Parathyroid adenoma (tissue), 2 donors: ENCODE results near the gene OSTF1.

Experiments used
- H2AFZ ChIP-seq: fragments of 300-600 bp; sonication (generic); one replicate; pipeline ENCODE4 v1.7.0; 2017; ENCODE audit warnings: antibody characterized with exemption, mild to moderate bottlenecking
- H3K27ac ChIP-seq: fragments of 300-600 bp; sonication (generic); one replicate; pipeline ENCODE4 v1.7.0; 2017
- H3K27me3 ChIP-seq: fragments of 300-600 bp; sonication (generic); one replicate; pipeline ENCODE4 v1.7.0; 2017; ENCODE audit warnings: low read length; ENCODE audit not compliant: control insufficient read depth, insufficient read depth
- H3K36me3 ChIP-seq: fragments of 300-600 bp; sonication (generic); one replicate; pipeline ENCODE4 v1.7.0; 2017; ENCODE audit warnings: low read length; ENCODE audit not compliant: control insufficient read depth, insufficient read depth
- H3K4me1 ChIP-seq: fragments of 300-600 bp; sonication (generic); one replicate; pipeline ENCODE4 v1.7.0; 2017; ENCODE audit warnings: control low read depth
- H3K4me2 ChIP-seq: fragments of 300-600 bp; sonication (generic); one replicate; pipeline ENCODE4 v1.7.0; 2017; ENCODE audit warnings: low read length
- H3K4me3 ChIP-seq: fragments of 300-600 bp; sonication (generic); one replicate; pipeline ENCODE4 v1.7.0; 2017; ENCODE audit warnings: low read depth, low read length
- H3K79me2 ChIP-seq: fragments of 300-600 bp; sonication (generic); one replicate; pipeline ENCODE4 v1.7.0; 2017; ENCODE audit warnings: control low read depth
- H3K9ac ChIP-seq: fragments of 300-600 bp; sonication (generic); one replicate; pipeline ENCODE4 v1.7.0; 2017; ENCODE audit warnings: mild to moderate bottlenecking
- H3K9me3 ChIP-seq: fragments of 300-600 bp; sonication (generic); one replicate; pipeline ENCODE4 v1.7.0; 2017; ENCODE audit warnings: low read length; ENCODE audit not compliant: control insufficient read depth
- CTCF ChIP-seq: fragments of 300-600 bp; sonication (generic); IDR thresholded peaks from one replicate; pipeline ENCODE4 v1.7.0; 2017; ENCODE audit warnings: antibody characterized with exemption, mild to moderate bottlenecking
- donor health status: primary hyperparathyroidism.

The OSTF1 gene

DNA sequence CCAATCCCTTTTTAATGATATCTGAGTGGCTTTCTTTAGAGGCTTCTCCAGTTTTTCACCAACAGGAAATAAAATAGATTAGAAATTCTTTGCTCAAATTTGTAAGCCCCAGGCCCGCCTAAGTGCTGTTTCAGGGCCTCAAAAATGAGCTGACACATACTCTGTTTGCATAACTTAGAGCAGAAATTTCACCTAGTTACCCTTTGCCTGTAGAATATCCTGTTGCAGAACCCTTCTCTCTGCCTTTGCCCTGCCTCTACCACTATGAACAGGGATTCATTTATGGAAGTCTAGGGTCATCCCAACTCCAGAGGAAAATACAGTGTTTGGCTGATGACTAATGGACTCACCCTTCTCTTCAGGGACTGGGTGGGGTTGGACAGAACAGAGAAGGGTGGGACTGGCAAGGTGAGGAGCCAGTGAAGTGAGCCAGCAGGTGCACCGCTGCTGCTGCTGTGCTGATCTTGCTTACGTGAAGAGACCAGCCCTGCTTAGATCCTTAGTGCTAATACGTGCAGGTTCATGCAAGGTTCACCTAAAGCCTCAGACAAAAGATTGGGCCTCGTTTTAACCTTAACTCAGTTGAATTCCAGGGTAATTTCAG is 22.8 kb downstream of the OSTF1 start:
- H2AFZ ChIP-seq = no peak overlapping the region
- no peaks in the 10 kb centered on the region for H3K9me3 ChIP-seq
- H3K36me3 ChIP-seq = no peaks in the 10 kb centered on the region
- H3K9ac ChIP-seq = no peak overlapping the region
- H3K4me3 ChIP-seq = no peak overlapping the region
- H3K79me2 ChIP-seq = peaks cover 23% of the 10 kb centered on the region
- no peaks in the 10 kb centered on the region for H3K27me3 ChIP-seq
- TF ChIP-seq CTCF = no peak
- H3K4me2 ChIP-seq = no peak overlapping the region
- peaks cover 12% of the 10 kb centered on the region for H3K4me1 ChIP-seq
- H3K27ac ChIP-seq = peak overlapping the region; percentile 47

- H3K4me3 ChIP-seq = peak overlapping the region; percentile 13
- H3K4me1 ChIP-seq = peaks cover 15% of the 10 kb centered on the region
Observed at GRCh38 chr9:75112789-75113188, 24.5 kb downstream of the OSTF1 start.

DNA sequence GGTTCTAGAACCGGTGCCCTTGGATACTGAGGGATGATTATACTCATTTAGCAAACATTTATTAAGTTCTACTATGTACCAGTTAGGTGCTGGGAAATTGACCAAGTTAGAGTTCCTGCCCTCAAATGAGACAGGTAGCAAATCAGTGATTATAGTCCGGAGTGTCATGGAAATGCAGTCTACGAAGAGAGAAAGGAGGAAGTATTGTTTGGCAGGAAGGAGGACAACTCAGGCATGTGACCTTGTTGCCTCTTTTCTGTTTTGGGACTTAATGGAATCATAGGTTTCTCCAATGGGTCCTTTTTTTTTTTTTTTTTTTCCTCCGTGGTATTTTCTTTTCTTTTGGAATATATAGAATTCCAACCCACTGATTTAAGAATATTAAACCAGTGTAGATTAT is 28.0 kb downstream of the OSTF1 start:
- Histone ChIP-seq H3K27me3 (no peaks in the 10 kb centered on the region), H3K4me3 (no peak overlapping the region), H3K9me3 (no peaks in the 10 kb centered on the region), H3K4me2 (peak overlapping the region; percentile 9), H3K36me3 (no peaks in the 10 kb centered on the region), H3K9ac (no peak overlapping the region), H2AFZ (no peak overlapping the region), H3K27ac (no peak overlapping the region), H3K4me1 (peaks cover 6% of the 10 kb centered on the region), H3K79me2 (peaks cover 38% of the 10 kb centered on the region)
- no peak for TF ChIP-seq CTCF

More at GRCh38 chr9:75112789-75113188, 24.5 kb downstream of the OSTF1 start:
- Histone ChIP-seq H3K27me3 (no peaks in the 10 kb centered on the region), H3K9ac (no peak overlapping the region), H2AFZ (no peak overlapping the region), H3K27ac (peak overlapping the region; percentile 63), H3K79me2 (peaks cover 24% of the 10 kb centered on the region), H3K9me3 (no peaks in the 10 kb centered on the region), H3K4me2 (peak overlapping the region; percentile 24), H3K36me3 (no peaks in the 10 kb centered on the region)
- TF ChIP-seq CTCF = no peak

GRCh38 chr9:75117564-75117963 is 29.2 kb downstream of the OSTF1 start:
- peaks cover 38% of the 10 kb centered on the region for H3K79me2 ChIP-seq
- no peaks in the 10 kb centered on the region for H3K9me3 ChIP-seq
- H3K27ac ChIP-seq = no peak overlapping the region
- no peak overlapping the region for H3K9ac ChIP-seq
- H3K4me1 ChIP-seq = peaks cover 6% of the 10 kb centered on the region
- H2AFZ ChIP-seq = no peak overlapping the region
- no peak for TF ChIP-seq CTCF
- H3K4me2 ChIP-seq = no peak overlapping the region
- no peak overlapping the region for H3K4me3 ChIP-seq
- no peaks in the 10 kb centered on the region for H3K36me3 ChIP-seq
- no peaks in the 10 kb centered on the region for H3K27me3 ChIP-seq

- Histone ChIP-seq H3K4me3 (no peak overlapping the region), H3K4me1 (peaks cover 3% of the 10 kb centered on the region), H3K36me3 (no peaks in the 10 kb centered on the region), H2AFZ (no peak overlapping the region), H3K9me3 (no peaks in the 10 kb centered on the region), H3K79me2 (peaks cover 27% of the 10 kb centered on the region), H3K27ac (no peak overlapping the region), H3K4me2 (no peak overlapping the region), H3K27me3 (no peaks in the 10 kb centered on the region), H3K9ac (no peak overlapping the region)
- TF ChIP-seq CTCF = no peak
Observed at GRCh38 chr9:75120686-75121085, 32.4 kb downstream of the OSTF1 start.
